ENCODE data around the gene VIL1. TPM values are rescaled to one million over a fixed set of nuclear protein-coding genes. Genes with fewer than 3 reads are reported as not detected.

The VIL1 gene
- total RNA-seq, 1 experiment from 2014 or later = 401 TPM

DNA sequence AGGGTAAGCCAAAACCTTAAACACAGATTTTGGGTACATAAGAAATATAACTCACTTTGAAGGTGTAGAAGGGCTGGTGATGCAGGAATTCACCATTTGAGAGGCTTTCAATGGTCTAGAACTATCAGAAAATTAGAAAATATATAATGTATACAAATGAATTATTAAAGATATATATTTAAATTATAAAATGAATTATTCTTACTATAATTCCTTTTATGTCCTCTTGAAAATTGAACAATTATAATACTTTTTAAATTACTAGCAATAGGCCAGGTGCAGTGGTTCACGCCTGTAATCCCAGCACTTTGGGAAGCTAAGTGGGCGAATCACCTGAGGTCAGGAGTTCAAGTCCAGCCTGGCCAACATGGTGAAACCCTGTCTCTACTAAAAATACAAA is 60.7 kb downstream of the VIL1 start:
- Histone ChIP-seq H3K4me3 (ENCODE audit: low read depth, low read length) (no peak overlapping the region), H3K4me1 (no peaks in the 10 kb centered on the region), H3K27me3 (replicated peaks; ENCODE audit: control insufficient read depth, insufficient read depth, low read length) (no peaks in the 10 kb centered on the region), H3K36me3 (ENCODE audit: control insufficient read depth, insufficient read depth, low read length) (no peaks in the 10 kb centered on the region), H3K9me3 (no peaks in the 10 kb centered on the region)
- Mint-ChIP-seq H3K27ac (ENCODE audit: unreplicated experiment) (no peak overlapping the region), H3K4me3 (ENCODE audit: unreplicated experiment) (no peak overlapping the region), H3K27me3 (ENCODE audit: insufficient read depth, unreplicated experiment) (no peaks in the 10 kb centered on the region), H3K9me3 (ENCODE audit: unreplicated experiment) (no peaks in the 10 kb centered on the region), H3K4me1 (ENCODE audit: low read depth, unreplicated experiment) (no peaks in the 10 kb centered on the region), H3K36me3 (ENCODE audit: insufficient read depth, unreplicated experiment) (peaks cover 47% of the 10 kb centered on the region)
- no TSS peak for BruUV-seq (replicated peaks)
- no peak for DNase-seq
- CTCF ChIA-PET = no interaction called here
- POLR2A ChIA-PET = no interaction called here
- intact Hi-C loops (cut with micrococcal nuclease; ENCODE audit: unreplicated experiment) = no loop called here
- TF ChIP-seq, protein P1, sequence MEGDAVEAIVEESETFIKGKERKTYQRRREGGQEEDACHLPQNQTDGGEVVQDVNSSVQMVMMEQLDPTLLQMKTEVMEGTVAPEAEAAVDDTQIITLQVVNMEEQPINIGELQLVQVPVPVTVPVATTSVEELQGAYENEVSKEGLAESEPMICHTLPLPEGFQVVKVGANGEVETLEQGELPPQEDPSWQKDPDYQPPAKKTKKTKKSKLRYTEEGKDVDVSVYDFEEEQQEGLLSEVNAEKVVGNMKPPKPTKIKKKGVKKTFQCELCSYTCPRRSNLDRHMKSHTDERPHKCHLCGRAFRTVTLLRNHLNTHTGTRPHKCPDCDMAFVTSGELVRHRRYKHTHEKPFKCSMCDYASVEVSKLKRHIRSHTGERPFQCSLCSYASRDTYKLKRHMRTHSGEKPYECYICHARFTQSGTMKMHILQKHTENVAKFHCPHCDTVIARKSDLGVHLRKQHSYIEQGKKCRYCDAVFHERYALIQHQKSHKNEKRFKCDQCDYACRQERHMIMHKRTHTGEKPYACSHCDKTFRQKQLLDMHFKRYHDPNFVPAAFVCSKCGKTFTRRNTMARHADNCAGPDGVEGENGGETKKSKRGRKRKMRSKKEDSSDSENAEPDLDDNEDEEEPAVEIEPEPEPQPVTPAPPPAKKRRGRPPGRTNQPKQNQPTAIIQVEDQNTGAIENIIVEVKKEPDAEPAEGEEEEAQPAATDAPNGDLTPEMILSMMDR (IDR thresholded peaks at IDR 0.05; ENCODE audit: insufficient read depth in 1 of 2, low read depth in 1 of 2, low read length in 1 of 2, severe bottlenecking in 1 of 2, unreplicated experiment in 1 of 2) = no peak

- Mint-ChIP-seq H3K27me3 (ENCODE audit: insufficient read depth, unreplicated experiment) (no peaks in the 10 kb centered on the region), H3K9me3 (ENCODE audit: unreplicated experiment) (no peaks in the 10 kb centered on the region), H3K4me3 (ENCODE audit: unreplicated experiment) (no peak overlapping the region), H3K4me1 (ENCODE audit: low read depth, unreplicated experiment) (no peaks in the 10 kb centered on the region), H3K36me3 (ENCODE audit: insufficient read depth, unreplicated experiment) (peaks cover 43% of the 10 kb centered on the region), H3K27ac (ENCODE audit: unreplicated experiment) (no peak overlapping the region)
- Histone ChIP-seq H3K4me3 (ENCODE audit: low read depth, low read length) (no peak overlapping the region), H3K9me3 (no peaks in the 10 kb centered on the region), H3K4me1 (no peaks in the 10 kb centered on the region), H3K27me3 (replicated peaks; ENCODE audit: control insufficient read depth, insufficient read depth, low read length) (no peaks in the 10 kb centered on the region), H3K36me3 (ENCODE audit: control insufficient read depth, insufficient read depth, low read length) (no peaks in the 10 kb centered on the region)
- intact Hi-C loops (cut with micrococcal nuclease; ENCODE audit: unreplicated experiment) = no loop called here
- CTCF ChIA-PET = no interaction called here
- TF ChIP-seq, protein P1 (IDR thresholded peaks at IDR 0.05; ENCODE audit: insufficient read depth in 1 of 2, low read depth in 1 of 2, low read length in 1 of 2, severe bottlenecking in 1 of 2, unreplicated experiment in 1 of 2) = no peak
- POLR2A ChIA-PET = no interaction called here
- no peak for DNase-seq
- BruUV-seq (replicated peaks) = no TSS peak
Measured at GRCh38 chr2:218482651-218483050, 63.7 kb downstream of the VIL1 start.

- Histone ChIP-seq H3K36me3 (ENCODE audit: control insufficient read depth, insufficient read depth, low read length) (no peaks in the 10 kb centered on the region; the same call in 1 of the 2 replicates), H3K4me1 (no peaks in the 10 kb centered on the region), H3K9me3 (no peaks in the 10 kb centered on the region), H3K27me3 (replicated peaks; ENCODE audit: control insufficient read depth, insufficient read depth, low read length) (no peaks in the 10 kb centered on the region), H3K4me3 (ENCODE audit: low read depth, low read length) (no peak overlapping the region)
- Mint-ChIP-seq H3K4me1 (ENCODE audit: low read depth, unreplicated experiment) (no peaks in the 10 kb centered on the region), H3K36me3 (ENCODE audit: insufficient read depth, unreplicated experiment) (peaks cover 53% of the 10 kb centered on the region), H3K9me3 (ENCODE audit: unreplicated experiment) (no peaks in the 10 kb centered on the region), H3K27me3 (ENCODE audit: insufficient read depth, unreplicated experiment) (no peaks in the 10 kb centered on the region), H3K4me3 (ENCODE audit: unreplicated experiment) (no peak overlapping the region), H3K27ac (ENCODE audit: unreplicated experiment) (no peak overlapping the region)
- TF ChIP-seq, protein P1 (IDR thresholded peaks at IDR 0.05; ENCODE audit: insufficient read depth in 1 of 2, low read depth in 1 of 2, low read length in 1 of 2, severe bottlenecking in 1 of 2, unreplicated experiment in 1 of 2) = no peak
- DNase-seq = no peak
- POLR2A ChIA-PET = no interaction called here
- CTCF ChIA-PET = no interaction called here
- no TSS peak for BruUV-seq (replicated peaks)
- intact Hi-C loops (cut with micrococcal nuclease; ENCODE audit: unreplicated experiment) = no loop called here
Measured at GRCh38 chr2:218485986-218486667, 67.2 kb downstream of the VIL1 start.

Data from Caco-2 (cell line).